Measurements from ENCODE around the gene COL5A1.

The COL5A1 gene

GRCh38 chr9:134826336-134827285 is 185.0 kb downstream of the COL5A1 start:
- DNase-seq = no peak

DNA sequence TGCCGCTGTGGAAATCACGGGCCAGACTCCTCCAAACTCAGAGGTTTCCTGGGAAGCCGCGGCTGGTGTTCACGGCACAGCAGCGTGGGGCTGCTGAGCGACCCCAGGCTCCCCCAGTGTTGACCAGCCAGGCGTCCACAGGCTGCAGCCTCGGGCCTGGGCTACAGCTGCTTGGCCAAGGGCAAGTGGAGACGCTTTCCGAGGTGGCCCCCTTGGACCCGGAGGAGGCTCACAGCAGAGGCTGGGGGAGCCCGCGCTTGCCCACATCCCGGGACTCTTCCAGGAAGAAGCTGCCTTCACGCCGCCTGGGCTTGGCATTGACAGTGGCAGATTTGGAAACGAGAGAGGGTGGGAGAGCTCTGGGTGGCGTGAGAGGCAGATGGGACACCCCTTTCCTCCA is 186.0 kb downstream of the COL5A1 start:
- DNase-seq = no peak

- no peak for DNase-seq
Measured at GRCh38 chr9:134827993-134828392, 186.4 kb downstream of the COL5A1 start.

DNA sequence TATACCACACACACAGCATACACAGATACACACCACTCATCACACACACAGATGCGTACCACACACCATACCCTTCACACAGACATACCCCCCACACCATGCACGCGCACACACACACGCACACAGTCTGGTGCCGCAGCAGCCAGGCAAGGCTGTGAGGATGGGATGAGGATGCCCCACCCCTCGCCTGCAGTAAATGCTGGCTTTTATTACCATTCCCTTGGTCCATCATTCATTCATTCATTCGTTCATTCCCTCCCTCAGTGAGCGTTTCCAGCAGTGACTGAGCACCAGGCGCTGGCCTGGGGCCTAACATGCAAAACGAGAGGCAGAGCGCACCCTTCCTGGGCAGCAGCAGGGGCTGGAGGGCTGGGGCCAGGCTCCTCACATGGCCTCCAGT is 187.3 kb downstream of the COL5A1 start:
- DNase-seq = no peak

DNA sequence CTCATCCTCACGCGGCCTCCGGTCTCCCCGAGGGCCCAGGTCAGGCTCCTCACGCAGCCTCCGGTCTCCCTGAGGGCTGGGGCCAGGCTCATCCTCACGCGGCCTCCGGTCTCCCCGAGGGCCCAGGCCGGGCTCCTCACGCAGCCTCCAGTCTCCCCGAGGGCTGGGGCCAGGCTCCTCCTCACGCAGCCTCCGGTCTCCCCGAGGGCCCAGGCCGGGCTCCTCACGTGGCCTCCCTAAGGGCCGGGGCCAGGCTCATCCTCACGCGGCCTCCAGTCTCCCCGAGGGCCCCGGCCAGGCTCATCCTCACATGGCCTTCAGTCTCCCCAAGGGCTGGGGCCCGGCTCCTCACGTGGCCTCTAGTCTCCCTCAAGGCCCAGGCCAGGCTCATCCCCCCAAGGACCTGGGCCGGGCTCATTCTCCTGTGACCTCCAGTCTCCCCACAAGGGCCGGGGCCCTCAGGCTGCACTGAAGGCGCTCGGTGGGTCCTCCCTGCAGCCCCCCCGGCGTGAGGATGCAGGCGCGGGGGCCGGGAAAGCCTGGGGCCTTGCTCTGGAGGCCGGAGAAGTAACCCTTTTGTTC is 187.8 kb downstream of the COL5A1 start:
- DNase-seq = no peak

- no peak for DNase-seq
Measured at GRCh38 chr9:134830126-134830525, 188.5 kb downstream of the COL5A1 start.

GRCh38 chr9:134830926-134831720 is 189.5 kb downstream of the COL5A1 start:
- no peak for DNase-seq

GRCh38 chr9:134832471-134832870 is 190.9 kb downstream of the COL5A1 start:
- DNase-seq = no peak

DNA sequence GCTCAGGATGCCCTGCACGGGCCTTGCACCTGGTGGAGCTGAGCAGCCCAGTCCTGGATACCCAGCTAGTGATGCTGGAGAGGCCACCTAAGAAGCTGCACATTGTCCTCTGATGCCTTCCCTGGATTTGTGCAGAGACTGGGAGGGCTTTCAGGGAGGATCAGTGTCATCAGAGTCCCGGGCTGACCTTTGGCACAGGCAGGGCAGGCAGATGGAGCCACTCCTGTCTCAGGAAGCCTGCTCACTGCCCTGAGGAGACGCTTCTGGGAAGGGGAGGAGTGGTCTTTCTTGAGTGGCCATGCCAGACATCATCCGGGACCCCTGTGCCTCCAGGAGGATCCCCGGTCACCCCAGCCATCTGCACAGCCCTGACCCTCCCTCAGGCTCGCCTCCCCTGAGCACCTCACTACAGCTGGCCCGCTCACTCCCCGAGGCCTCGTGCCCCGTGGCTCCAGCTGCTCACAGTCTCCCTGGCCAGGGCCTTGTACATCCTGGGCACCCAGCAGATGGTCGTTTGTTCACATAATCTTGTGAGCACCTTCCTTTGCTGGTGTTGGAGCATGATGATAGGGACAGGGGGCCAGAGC is 191.8 kb downstream of the COL5A1 start:
- no peak for DNase-seq

DNA sequence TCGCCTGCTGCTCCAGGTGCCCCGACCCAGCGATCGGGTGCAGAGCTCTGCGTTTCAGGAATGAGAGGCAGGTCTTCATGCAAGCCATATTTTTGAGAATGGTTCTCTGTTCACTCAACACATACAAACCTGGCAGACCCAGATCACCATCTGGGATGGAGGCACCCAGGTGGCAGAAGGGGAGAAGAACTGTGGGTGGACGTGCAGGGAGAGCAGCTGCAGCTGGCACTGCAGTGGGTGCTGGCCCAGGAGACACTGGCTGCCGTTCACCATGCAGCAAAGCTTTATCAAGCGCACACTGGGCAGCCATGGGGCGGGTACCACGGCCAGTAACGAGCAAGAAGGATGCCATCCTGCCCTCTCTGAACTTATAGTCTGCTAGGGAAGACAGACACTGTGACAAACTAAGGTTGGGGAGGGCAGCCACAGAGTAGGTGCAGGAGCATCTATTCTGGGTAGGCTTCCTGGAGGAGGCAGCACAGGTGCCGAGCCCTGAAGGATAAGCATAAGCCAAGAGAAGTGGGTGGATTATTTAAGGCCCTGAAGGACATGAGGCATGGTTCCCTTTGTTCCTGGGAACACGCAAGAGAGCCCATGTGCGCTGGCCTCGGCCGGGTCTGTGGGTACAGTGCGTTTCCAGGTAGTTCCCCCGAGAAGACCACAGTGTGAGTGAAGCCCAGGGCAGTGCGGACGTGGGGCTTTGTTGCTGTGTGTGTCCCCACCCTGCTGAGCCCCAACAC is 192.8 kb downstream of the COL5A1 start:
- no peak for DNase-seq

- no peak for DNase-seq
Measured at GRCh38 chr9:134834957-134835419, 193.4 kb downstream of the COL5A1 start.

DNA sequence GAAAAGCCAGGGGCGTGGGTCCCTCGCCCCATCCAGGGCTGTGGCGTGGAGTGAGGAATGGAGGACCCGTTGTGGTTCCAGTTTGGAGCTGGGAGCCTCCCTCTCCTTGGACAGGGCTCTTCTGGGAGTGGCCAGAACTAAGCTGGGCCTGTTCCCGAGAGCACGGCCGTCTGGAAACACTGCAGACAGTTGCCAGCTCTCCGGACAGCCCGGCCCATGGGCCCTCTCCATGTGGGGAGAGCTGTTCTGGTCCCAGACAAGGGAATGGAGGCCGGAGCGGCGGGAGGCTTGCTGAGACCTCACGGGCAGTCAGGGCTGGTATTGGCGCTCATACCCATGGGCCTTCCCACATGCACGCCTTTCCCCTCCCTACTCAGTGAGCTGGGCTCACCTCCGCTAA is 193.8 kb downstream of the COL5A1 start:
- DNase-seq = no peak

DNA sequence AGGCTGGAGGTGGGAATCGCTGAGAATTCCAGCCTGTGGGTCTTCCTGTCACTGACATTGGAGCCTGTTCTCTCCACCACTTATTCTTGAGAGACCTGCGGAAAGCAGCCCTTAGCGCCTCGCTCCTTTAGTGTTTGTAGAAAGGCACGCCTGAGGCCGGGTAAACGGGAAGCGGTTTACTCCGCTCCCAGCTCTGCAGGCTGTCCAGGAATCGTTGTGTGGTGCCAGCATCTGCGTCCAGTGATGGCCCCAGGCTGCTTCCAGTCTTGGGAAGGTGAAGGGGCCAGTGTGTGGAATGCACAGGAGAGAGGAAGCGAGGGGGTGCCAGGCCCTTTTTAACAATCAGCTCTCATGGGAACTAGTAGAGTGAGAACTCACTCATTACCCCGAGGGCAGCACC is 194.4 kb downstream of the COL5A1 start:
- DNase-seq = no peak

DNA sequence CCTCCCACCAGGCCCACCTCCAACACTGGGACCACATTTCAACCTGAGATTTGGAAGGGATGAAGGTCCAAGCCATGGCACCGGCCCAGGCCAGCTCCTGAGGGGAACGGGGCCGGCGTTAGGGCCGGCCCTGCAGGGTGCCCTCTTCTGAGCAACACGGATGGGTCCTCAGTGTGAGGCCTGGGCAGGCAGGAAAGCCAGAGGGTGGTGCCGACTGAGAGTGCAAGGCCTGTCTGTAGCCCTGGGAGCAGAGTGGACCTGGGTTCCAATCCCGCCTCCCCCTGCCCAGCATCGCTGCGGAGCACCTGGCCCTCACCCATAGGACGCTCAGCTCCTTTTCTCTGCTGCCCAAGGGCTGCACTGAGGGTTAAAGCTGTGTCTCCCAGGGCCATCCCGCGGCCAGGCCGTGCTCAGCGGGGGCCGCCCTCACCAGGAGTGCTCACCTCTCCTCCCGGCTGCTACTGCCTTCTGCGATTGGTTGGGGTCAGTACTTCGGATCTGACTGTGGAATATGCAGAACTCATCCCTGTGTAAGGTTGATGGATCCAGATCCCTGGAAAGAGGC is 194.9 kb downstream of the COL5A1 start:
- DNase-seq = no peak

DNA sequence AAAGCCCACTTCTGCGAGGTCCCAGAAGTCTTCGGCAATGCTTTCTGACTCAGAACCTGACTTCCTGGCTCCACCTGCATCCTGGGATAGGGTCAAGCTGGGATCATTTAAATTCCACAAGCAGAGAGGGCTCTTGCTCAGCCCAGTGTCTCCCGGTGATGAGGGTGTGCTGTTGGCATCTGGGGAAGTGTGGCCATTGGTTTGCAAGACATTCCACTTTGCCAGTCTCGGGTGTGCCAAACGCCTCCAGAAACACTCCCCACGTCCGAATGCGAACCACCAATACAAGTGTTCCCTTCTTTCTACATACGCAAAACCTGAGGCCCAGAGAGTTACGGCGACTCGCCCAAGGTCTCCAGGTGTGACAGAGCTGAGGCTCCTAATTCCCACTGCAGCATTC is 195.9 kb downstream of the COL5A1 start:
- no peak for DNase-seq

- no peak for DNase-seq
Measured at GRCh38 chr9:134838651-134839454, 197.2 kb downstream of the COL5A1 start.

DNA sequence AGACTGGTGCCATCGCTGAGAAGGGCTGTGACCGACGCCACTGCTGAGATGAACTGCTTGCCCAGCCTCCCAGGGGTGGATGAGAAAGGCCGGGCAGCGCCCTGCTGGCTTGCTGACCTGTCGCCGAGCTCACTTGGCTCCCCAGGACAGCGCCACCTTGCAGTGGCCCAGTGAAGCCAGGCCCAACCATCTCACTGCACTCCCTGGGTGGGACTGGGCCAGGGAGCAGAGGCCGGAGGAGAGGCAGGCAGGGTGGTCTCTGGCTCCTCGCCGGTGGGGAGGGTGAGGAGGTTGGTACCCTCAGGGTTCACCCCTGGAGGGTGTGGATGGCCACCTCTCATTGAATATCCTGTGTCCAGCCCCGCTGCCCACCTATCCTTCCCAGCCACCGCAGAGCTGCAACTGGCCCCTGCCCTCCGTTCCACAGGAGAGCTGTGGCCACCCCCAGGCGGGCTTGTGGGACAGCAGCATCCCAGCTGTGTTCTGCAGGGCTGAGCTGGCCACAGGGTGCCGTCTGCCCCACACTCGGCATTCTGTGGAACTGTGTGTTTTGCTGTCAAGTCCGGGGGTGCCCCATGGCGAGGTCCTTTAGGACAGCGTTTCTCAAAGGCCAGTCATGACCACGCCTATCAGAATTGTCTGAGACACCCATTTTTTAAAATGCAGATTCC is 198.0 kb downstream of the COL5A1 start:
- DNase-seq = no peak

DNA sequence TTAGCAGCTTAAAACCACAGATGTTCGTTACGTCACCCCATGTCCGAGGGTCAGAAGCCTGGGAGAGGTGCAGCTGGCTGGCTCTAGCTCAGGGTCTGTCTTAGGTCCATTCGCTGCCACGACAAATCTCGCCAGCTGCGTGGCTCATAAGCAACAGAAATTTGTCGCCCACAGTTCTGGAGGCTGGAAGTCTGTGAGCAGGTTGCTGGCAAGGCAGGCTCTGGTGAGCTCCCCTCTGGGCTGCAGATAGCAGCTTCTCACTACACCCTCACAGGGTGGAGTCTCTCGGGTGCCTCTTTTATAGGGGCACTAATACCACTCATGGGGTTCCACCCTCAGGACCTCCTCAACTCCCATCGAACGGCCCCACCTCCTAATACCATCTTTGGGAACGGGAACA is 198.9 kb downstream of the COL5A1 start:
- DNase-seq = no peak

DNA sequence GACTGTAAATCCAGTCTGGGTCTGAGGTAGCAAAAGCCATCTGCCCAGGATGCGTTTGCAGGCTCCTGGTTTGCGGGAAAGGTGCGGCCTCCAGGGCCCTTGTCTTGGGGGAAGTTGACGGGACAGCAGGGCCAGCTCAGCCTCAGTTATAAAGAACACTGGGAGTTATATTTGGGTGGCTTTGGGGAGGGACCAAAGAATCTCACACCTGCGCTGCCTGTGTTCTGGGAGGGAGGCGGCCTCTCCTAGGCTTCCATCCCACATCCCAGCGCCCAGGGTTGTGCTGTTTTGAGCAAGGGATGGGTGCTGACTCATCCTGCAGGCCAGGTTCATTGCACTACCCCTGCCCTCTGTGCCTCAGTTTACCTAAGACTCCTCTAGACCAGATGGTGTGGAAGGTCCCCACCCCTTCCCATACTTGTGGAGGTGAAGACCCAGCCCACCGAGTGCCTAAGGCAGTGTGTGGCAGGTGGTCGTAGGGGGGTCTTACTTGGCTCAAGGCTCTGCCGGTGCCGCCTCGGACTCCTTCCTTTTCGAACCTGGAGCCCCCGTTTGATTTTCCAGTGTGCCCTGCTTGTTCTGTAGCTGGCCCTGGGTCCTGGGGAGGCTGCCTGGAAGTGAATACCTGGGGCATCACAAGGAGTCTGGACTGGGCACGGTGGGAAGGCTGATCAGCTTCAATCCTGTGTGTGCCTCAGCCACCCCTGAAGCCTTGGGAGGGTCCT is 199.7 kb downstream of the COL5A1 start:
- no peak for DNase-seq

DNA sequence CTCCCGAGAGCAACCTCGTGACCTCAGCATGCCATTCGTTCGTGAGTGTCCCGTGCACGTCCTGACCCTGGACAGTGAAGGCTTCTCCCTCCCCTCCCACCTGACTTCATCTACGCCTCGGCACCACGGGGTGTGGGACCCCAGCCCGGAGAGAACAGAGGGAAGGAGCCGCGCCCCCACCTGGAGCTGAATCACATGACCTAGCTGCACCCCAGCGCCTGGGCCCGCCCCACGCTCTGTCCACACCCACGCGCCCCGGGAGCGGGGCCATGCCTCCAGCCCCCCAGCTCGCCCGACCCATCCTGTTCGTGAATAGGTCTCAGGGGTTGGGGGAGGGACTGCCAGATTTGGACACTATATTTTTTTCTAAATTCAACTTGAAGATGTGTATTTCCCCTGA is 200.7 kb downstream of the COL5A1 start:
- DNase-seq = no peak
